GM23338 (cell line): ENCODE data around the gene KSR2. TPM values are rescaled to one million over a fixed set of nuclear protein-coding genes. Genes with fewer than 3 reads are reported as not detected.

Source experiments
- ATAC-seq: fragments of 200-7000 bp; cut with Tn5 transposase; 3 replicates; pipeline ENCODE4 v1.9.1; 2020
- DNase-seq: peaks from one replicate; pipeline ENCODE4 v3.0.0-alpha.2; 2015; ENCODE audit warnings: low spot score
- H2AFZ ChIP-seq: fragments of 200-600 bp; sonication (generic); 2 replicates; pipeline ENCODE4 v1.8.0; 2016; ENCODE audit warnings: antibody characterized with exemption, mild to moderate bottlenecking, moderate library complexity
- H3F3A ChIP-seq: fragments of 200-600 bp; sonication (generic); replicated peaks from 2 replicates; pipeline ENCODE4 v1.8.0; 2017; ENCODE audit warnings: antibody characterized with exemption, mixed run types, low read depth
- H3K27ac ChIP-seq: fragments of 200-600 bp; sonication (generic); 2 replicates; pipeline ENCODE4 v1.6.1; 2016; ENCODE audit warnings: low read depth
- H3K27me3 ChIP-seq: fragments of 200-600 bp; sonication (generic); 2 replicates; pipeline ENCODE4 v1.8.0; 2016; ENCODE audit warnings: mild to moderate bottlenecking, mixed run types, moderate library complexity; ENCODE audit not compliant: insufficient read depth
- H3K36me3 ChIP-seq: fragments of 200-600 bp; sonication (generic); 2 replicates; pipeline ENCODE4 v1.8.0; 2016; ENCODE audit warnings: mild to moderate bottlenecking; ENCODE audit not compliant: insufficient read depth
- H3K4me1 ChIP-seq: fragments of 200-600 bp; sonication (generic); 2 replicates; pipeline ENCODE4 v1.8.0; 2016; ENCODE audit warnings: mild to moderate bottlenecking, moderate library complexity; ENCODE audit not compliant: insufficient read depth
- H3K4me2 ChIP-seq: fragments of 200-600 bp; sonication (generic); 2 replicates; pipeline ENCODE4 v1.7.1; 2017; ENCODE audit warnings: mixed run types
- H3K4me3 ChIP-seq: fragments of 200-600 bp; sonication (generic); 2 replicates; pipeline ENCODE4 v1.6.1; 2016; ENCODE audit warnings: mixed run types
- H3K79me2 ChIP-seq: fragments of 200-600 bp; sonication (generic); replicated peaks from 2 replicates; pipeline ENCODE4 v1.8.0; 2017; ENCODE audit warnings: mild to moderate bottlenecking; ENCODE audit not compliant: insufficient read depth
- H3K9me2 ChIP-seq: fragments of 200-600 bp; sonication (generic); 2 replicates; pipeline ENCODE4 v1.8.0; 2017; ENCODE audit not compliant: insufficient read depth
- H4K20me1 ChIP-seq: fragments of 200-600 bp; sonication (generic); replicated peaks from 2 replicates; pipeline ENCODE4 v1.8.0; 2017; ENCODE audit warnings: mild to moderate bottlenecking; ENCODE audit not compliant: insufficient read depth
- H3K27ac Mint-ChIP-seq: 2 replicates; pipeline ENCODE4 v1.8.0; 2020; ENCODE audit warnings: inconsistent platforms, mild to moderate bottlenecking, moderate library complexity, mixed read lengths
- H3K27me3 Mint-ChIP-seq: 3 replicates; pipeline ENCODE4 v1.8.0; 2022; ENCODE audit warnings: low read depth, mild to moderate bottlenecking, moderate library complexity, mixed read lengths, inconsistent platforms; ENCODE audit not compliant: insufficient read depth, poor library complexity
- H3K36me3 Mint-ChIP-seq: 3 replicates; pipeline ENCODE4 v1.8.0; 2021; ENCODE audit warnings: low read depth, mild to moderate bottlenecking, inconsistent platforms, moderate library complexity, mixed read lengths
- H3K4me1 Mint-ChIP-seq: 3 replicates; pipeline ENCODE4 v1.8.0; 2020; ENCODE audit warnings: mild to moderate bottlenecking, inconsistent platforms, mixed read lengths
- H3K4me3 Mint-ChIP-seq: 3 replicates; pipeline ENCODE4 v1.8.0; 2021; ENCODE audit warnings: moderate library complexity, mild to moderate bottlenecking, inconsistent platforms, mixed read lengths
- H3K9me3 Mint-ChIP-seq: 3 replicates; pipeline ENCODE4 v1.8.0; 2020; ENCODE audit warnings: moderate library complexity, mild to moderate bottlenecking, inconsistent platforms, mixed read lengths
- CREB1 ChIP-seq: fragments of 250-450 bp; sonication (Bioruptor Pico); IDR thresholded peaks from 2 replicates; pipeline ENCODE4 v1.5.0; 2020; ENCODE audit warnings: low read depth, mild to moderate bottlenecking, moderate library complexity
- NANOG ChIP-seq: IDR thresholded peaks from 2 replicates; pipeline ENCODE4 v1.6.1; 2016; ENCODE audit warnings: antibody characterized with exemption, borderline replicate concordance
- REST ChIP-seq: IDR thresholded peaks from one replicate; pipeline ENCODE4 v1.6.1; 2018; ENCODE audit warnings: antibody characterized with exemption; ENCODE audit not compliant: unreplicated experiment
- polyA plus RNA-seq: library from polyadenylated mRNA; unstranded; fragments of >200 nt; fragmentation: Nextera tagmentation; extraction: Ambion mirVana; gene quantifications from 2 replicates; pipeline ENCODE4 v1.2.1, GENCODE V29; 2016
- total RNA-seq: library from RNA; depleted of rRNA; stranded (reverse); fragments of >200 nt; shearing (Covaris generic); gene quantifications from 2 replicates; pipeline ENCODE4 v1.2.3, GENCODE V29; 2014
- TF ChIP-seq, protein P1 (sequence below), 2 experiments: fragments of 200-600 bp in 1 of 2; sonication (generic) in 1 of 2; conservative IDR thresholded peaks; 2 replicates each; pipeline versions ENCODE4 v1.5.1 to v1.6.1; 2016 to 2017; ENCODE audit warnings: antibody characterized with exemption in 2 of 2, low read depth in 2 of 2, mild to moderate bottlenecking in 2 of 2, moderate library complexity in 1 of 2

The KSR2 gene
- total and polyA plus RNA-seq, 2 experiments from 2014 or later, result 1.1 to 2.7 TPM

GRCh38 chr12:117908411-117908810, 60.4 kb downstream of the KSR2 start:
- Mint-ChIP-seq H3K27ac (no peak overlapping the region), H3K27me3 (peaks cover 3% of the 10 kb centered on the region), H3K4me1 (peaks cover 7% of the 10 kb centered on the region; the same call in 2 of the 3 replicates), H3K9me3 (no peaks in the 10 kb centered on the region; the same call in 1 of the 3 replicates), H3K36me3 (no peaks in the 10 kb centered on the region), H3K4me3 (no peak overlapping the region)
- DNase-seq (no peak), ATAC-seq (no peak)
- no peaks in the 10 kb centered on the region for H3K79me2 ChIP-seq
- no peak for TF ChIP-seq REST
- H2AFZ ChIP-seq, result no peak overlapping the region
- H3K4me2 ChIP-seq, result no peak overlapping the region
- no peak overlapping the region for H3K4me3 ChIP-seq
- H4K20me1 ChIP-seq, result no peaks in the 10 kb centered on the region; the same call in 1 of the 2 replicates
- H3K4me1 ChIP-seq, result no peaks in the 10 kb centered on the region
- H3K27ac ChIP-seq, result no peak overlapping the region
- H3K9me2 ChIP-seq, result peaks cover 6% of the 10 kb centered on the region; the same call in 1 of the 2 replicates
- H3K36me3 ChIP-seq, result no peaks in the 10 kb centered on the region
- no peaks in the 10 kb centered on the region for H3F3A ChIP-seq
- H3K27me3 ChIP-seq, result no peaks in the 10 kb centered on the region

GRCh38 chr12:117907108-117907689, 61.6 kb downstream of the KSR2 start:
- TF ChIP-seq CREB1 (CRISPR knock-in tag) (peak; percentile 27; the same call in 1 of the 2 replicates), NANOG (no peak)
- TF ChIP-seq, protein P1, sequence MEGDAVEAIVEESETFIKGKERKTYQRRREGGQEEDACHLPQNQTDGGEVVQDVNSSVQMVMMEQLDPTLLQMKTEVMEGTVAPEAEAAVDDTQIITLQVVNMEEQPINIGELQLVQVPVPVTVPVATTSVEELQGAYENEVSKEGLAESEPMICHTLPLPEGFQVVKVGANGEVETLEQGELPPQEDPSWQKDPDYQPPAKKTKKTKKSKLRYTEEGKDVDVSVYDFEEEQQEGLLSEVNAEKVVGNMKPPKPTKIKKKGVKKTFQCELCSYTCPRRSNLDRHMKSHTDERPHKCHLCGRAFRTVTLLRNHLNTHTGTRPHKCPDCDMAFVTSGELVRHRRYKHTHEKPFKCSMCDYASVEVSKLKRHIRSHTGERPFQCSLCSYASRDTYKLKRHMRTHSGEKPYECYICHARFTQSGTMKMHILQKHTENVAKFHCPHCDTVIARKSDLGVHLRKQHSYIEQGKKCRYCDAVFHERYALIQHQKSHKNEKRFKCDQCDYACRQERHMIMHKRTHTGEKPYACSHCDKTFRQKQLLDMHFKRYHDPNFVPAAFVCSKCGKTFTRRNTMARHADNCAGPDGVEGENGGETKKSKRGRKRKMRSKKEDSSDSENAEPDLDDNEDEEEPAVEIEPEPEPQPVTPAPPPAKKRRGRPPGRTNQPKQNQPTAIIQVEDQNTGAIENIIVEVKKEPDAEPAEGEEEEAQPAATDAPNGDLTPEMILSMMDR (conservative IDR thresholded peaks at IDR 0.05; ENCODE audit: low read depth in 2 of 2), result peak; percentile 28 to 55
- peaks cover 7% of the 10 kb centered on the region; the same call in 2 of the 3 replicates for H3K4me1 Mint-ChIP-seq
- no peaks in the 10 kb centered on the region for H3K79me2 ChIP-seq
- no peak overlapping the region for H3K4me2 ChIP-seq
- H2AFZ ChIP-seq, result no peak overlapping the region
- no peak overlapping the region for H3K27ac ChIP-seq
- no peak overlapping the region for H3K4me3 ChIP-seq
- peaks cover 3% of the 10 kb centered on the region for H3K27me3 Mint-ChIP-seq
- no peaks in the 10 kb centered on the region for H3F3A ChIP-seq
- no peaks in the 10 kb centered on the region for H3K4me1 ChIP-seq
- H3K9me3 Mint-ChIP-seq, result no peaks in the 10 kb centered on the region; the same call in 1 of the 3 replicates
- H4K20me1 ChIP-seq, result no peaks in the 10 kb centered on the region; the same call in 1 of the 2 replicates
- no peaks in the 10 kb centered on the region for H3K27me3 ChIP-seq
- H3K4me3 Mint-ChIP-seq, result peak overlapping the region; percentile 4; the same call in 1 of the 3 replicates
- H3K36me3 ChIP-seq, result no peaks in the 10 kb centered on the region
- peaks cover 4% of the 10 kb centered on the region; the same call in 1 of the 2 replicates for H3K9me2 ChIP-seq
- ATAC-seq (peak; percentile 83), DNase-seq (peak; percentile 63)
- H3K36me3 Mint-ChIP-seq, result no peaks in the 10 kb centered on the region
- no peak overlapping the region for H3K27ac Mint-ChIP-seq
